IMR-90 (cell line): ENCODE results near the gene DUSP28. TPM values are rescaled to one million over a fixed set of nuclear protein-coding genes. Genes with fewer than 3 reads are reported as not detected.

Experiments used
- ATAC-seq: fragments of 200-7000 bp; cut with Tn5 transposase; 2 replicates; pipeline ENCODE4 v1.9.1; 2020; ENCODE audit warnings: low read depth, mild to moderate bottlenecking, moderate library complexity
- BruUV-seq: library from RNA; stranded (reverse); fragments of 400-500 nt; replicated peaks from 2 replicates; lab custom pipeline; 2021; lab: Mats Ljungman, UMichigan
- CTCF ChIA-PET: fragments of 300-600 bp; formaldehyde crosslinking; extraction: SDS; loops from one replicate; lab custom pipeline; 2021; ENCODE audit warnings: antibody characterized with exemption; lab: Yijun Ruan, JAX
- POLR2A ChIA-PET: fragments of 300-600 bp; sonication (Branson Sonifier 250); formaldehyde crosslinking; loops from one replicate; lab custom pipeline; 2022; ENCODE audit warnings: antibody characterized with exemption; ENCODE audit not compliant: unreplicated experiment; lab: Charles Lee
- DNase-seq: peaks from one replicate; pipeline ENCODE4 v3.0.0; 2013
- H2AFZ ChIP-seq: replicated peaks from 2 replicates; pipeline ENCODE3; 2013; ENCODE audit warnings: low read length, mild to moderate bottlenecking; ENCODE audit not compliant: poor library complexity
- H2AK5ac ChIP-seq: 2 replicates; pipeline ENCODE4 v1.6.1; 2013; ENCODE audit warnings: low read depth, low read length, inconsistent platforms
- H2AK9ac ChIP-seq: replicated peaks from 2 replicates; pipeline ENCODE3; 2013; ENCODE audit warnings: mild to moderate bottlenecking, low read depth, low read length, moderate library complexity; ENCODE audit not compliant: poor library complexity
- H2BK120ac ChIP-seq: 2 replicates; pipeline ENCODE4 v1.6.1; 2013; ENCODE audit warnings: low read depth, low read length, inconsistent platforms
- H2BK15ac ChIP-seq: 3 replicates; pipeline ENCODE4 v1.6.1; 2013; ENCODE audit warnings: low read depth, low read length, inconsistent platforms
- H2BK20ac ChIP-seq: 2 replicates; pipeline ENCODE4 v1.6.1; 2013; ENCODE audit warnings: low read depth, mild to moderate bottlenecking, inconsistent platforms, low read length, moderate library complexity
- H2BK5ac ChIP-seq: 2 replicates; pipeline ENCODE4 v1.6.1; 2013; ENCODE audit warnings: mild to moderate bottlenecking, low read depth, low read length, inconsistent platforms; ENCODE audit not compliant: poor library complexity, severe bottlenecking
- H3K14ac ChIP-seq: replicated peaks from 2 replicates; pipeline ENCODE4 v1.6.1; 2013; ENCODE audit warnings: low read depth, low read length, inconsistent platforms
- H3K18ac ChIP-seq: 2 replicates; pipeline ENCODE4 v1.6.1; 2013; ENCODE audit warnings: low read depth, low read length, control low read depth
- H3K23ac ChIP-seq: 2 replicates; pipeline ENCODE4 v1.6.1; 2013; ENCODE audit warnings: low read depth, low read length, inconsistent platforms
- H3K27ac ChIP-seq: 2 replicates; pipeline ENCODE4 v1.5.1; 2013; ENCODE audit warnings: mild to moderate bottlenecking, control low read depth, low read length; ENCODE audit not compliant: insufficient read depth
- H3K27me3 ChIP-seq: 2 replicates; pipeline ENCODE4 v1.6.1; 2013; ENCODE audit warnings: low read length; ENCODE audit not compliant: control insufficient read depth, insufficient read depth
- H3K36me3 ChIP-seq: 2 replicates; pipeline ENCODE4 v1.6.1; 2013; ENCODE audit warnings: low read length, mixed read lengths; ENCODE audit not compliant: control insufficient read depth, insufficient read depth
- H3K4ac ChIP-seq: 2 replicates; pipeline ENCODE4 v1.6.1; 2013; ENCODE audit warnings: low read depth, low read length, inconsistent platforms
- H3K4me1 ChIP-seq: 2 replicates; pipeline ENCODE4 v1.6.1; 2013; ENCODE audit warnings: low read length, mixed read lengths; ENCODE audit not compliant: control insufficient read depth, insufficient read depth
- H3K4me2 ChIP-seq: 2 replicates; pipeline ENCODE4 v1.6.1; 2013; ENCODE audit warnings: low read depth, mild to moderate bottlenecking, control low read depth, low read length, moderate library complexity
- H3K4me3 ChIP-seq: 2 replicates; pipeline ENCODE4 v1.5.1; 2013; ENCODE audit warnings: low read depth, mild to moderate bottlenecking, control low read depth, low read length, moderate library complexity; ENCODE audit not compliant: insufficient read depth
- H3K56ac ChIP-seq: 2 replicates; pipeline ENCODE4 v1.6.1; 2013; ENCODE audit warnings: low read length, inconsistent platforms; ENCODE audit not compliant: insufficient read depth; ENCODE audit errors: extremely low read depth
- H3K79me1 ChIP-seq, 2 experiments: 2 replicates each; pipeline ENCODE4 v1.6.1; 2013; ENCODE audit warnings: low read length in 2 of 2, inconsistent platforms in 1 of 2, low read depth in 1 of 2
- H3K9ac ChIP-seq: 2 replicates; pipeline ENCODE4 v1.6.1; 2013; ENCODE audit warnings: low read depth, low read length, control low read depth
- H3K9me1 ChIP-seq: 2 replicates; pipeline ENCODE4 v1.6.1; 2013; ENCODE audit warnings: low read length, inconsistent platforms; ENCODE audit not compliant: insufficient read depth
- H3K9me3 ChIP-seq: 2 replicates; pipeline ENCODE4 v1.6.1; 2013; ENCODE audit warnings: low read length; ENCODE audit not compliant: control insufficient read depth, insufficient read depth
- H4K20me1 ChIP-seq: 2 replicates; pipeline ENCODE4 v1.6.1; 2013; ENCODE audit warnings: low read length, inconsistent platforms; ENCODE audit not compliant: insufficient read depth
- H4K5ac ChIP-seq: 2 replicates; pipeline ENCODE4 v1.6.1; 2013; ENCODE audit warnings: mild to moderate bottlenecking, low read depth, low read length, control low read depth
- H4K8ac ChIP-seq, 2 experiments: 2 replicates each; pipeline ENCODE4 v1.6.1; 2013; ENCODE audit warnings: low read depth in 2 of 2, low read length in 2 of 2, control low read depth in 1 of 2, inconsistent platforms in 1 of 2
- H4K91ac ChIP-seq: 2 replicates; pipeline ENCODE4 v1.6.1; 2013; ENCODE audit warnings: low read depth, low read length, inconsistent platforms; ENCODE audit not compliant: insufficient read depth
- RAD21 ChIP-seq: IDR thresholded peaks from 2 replicates; pipeline ENCODE4 v1.6.1; 2012; ENCODE audit warnings: low read length, improper control_type of control experiment
- WGBS, 2 experiments: methylation state at CpG; one replicate each; pipeline versions ENCODE4 v1.1.5 to v1.1.7; 2013; ENCODE audit warnings: missing lambda C conversion rate in 2 of 2; ENCODE audit not compliant: insufficient read length in 1 of 2; ENCODE audit errors: extremely low coverage in 2 of 2; 5-methylcytosine and 5-hydroxymethylcytosine counted together
- dilution Hi-C: fragments of 300-500 bp; cut with HindIII; formaldehyde crosslinking; loops from one replicate; pipeline ENCODE4 v1.14.3; 2018; ENCODE audit warnings: low sequenced_read_pairs; ENCODE audit not compliant: unreplicated experiment
- in situ Hi-C: fragments of 300-500 bp; cut with MboI; formaldehyde crosslinking; loops from 3 replicates; pipeline ENCODE4 v1.14.3; 2019; ENCODE audit warnings: low sequenced_read_pairs, inconsistent platforms, mixed read lengths
- intact Hi-C: fragments of 100-400 bp; cut with micrococcal nuclease; formaldehyde crosslinking; loops from 2 replicates; pipeline ENCODE4 v1.10.0; 2022
- polyA plus RNA-seq, 3 experiments: library from polyadenylated mRNA; depleted of rRNA; stranded (reverse); fragments of >200 nt; gene quantifications; 2 replicates each; pipeline ENCODE4 v1.2.3, GENCODE V29; 2012; ENCODE audit warnings: low replicate concordance in 1 of 3
- total RNA-seq: library from RNA; depleted of rRNA; stranded (reverse); fragments of >200 nt; gene quantifications from 2 replicates; pipeline ENCODE4 v1.2.3, GENCODE V29; 2012

The DUSP28 gene
- total and polyA plus RNA-seq, 2 of the 4 experiments (the other 2 are of a cell fraction) = 1.1 to 3.3 TPM

DNA sequence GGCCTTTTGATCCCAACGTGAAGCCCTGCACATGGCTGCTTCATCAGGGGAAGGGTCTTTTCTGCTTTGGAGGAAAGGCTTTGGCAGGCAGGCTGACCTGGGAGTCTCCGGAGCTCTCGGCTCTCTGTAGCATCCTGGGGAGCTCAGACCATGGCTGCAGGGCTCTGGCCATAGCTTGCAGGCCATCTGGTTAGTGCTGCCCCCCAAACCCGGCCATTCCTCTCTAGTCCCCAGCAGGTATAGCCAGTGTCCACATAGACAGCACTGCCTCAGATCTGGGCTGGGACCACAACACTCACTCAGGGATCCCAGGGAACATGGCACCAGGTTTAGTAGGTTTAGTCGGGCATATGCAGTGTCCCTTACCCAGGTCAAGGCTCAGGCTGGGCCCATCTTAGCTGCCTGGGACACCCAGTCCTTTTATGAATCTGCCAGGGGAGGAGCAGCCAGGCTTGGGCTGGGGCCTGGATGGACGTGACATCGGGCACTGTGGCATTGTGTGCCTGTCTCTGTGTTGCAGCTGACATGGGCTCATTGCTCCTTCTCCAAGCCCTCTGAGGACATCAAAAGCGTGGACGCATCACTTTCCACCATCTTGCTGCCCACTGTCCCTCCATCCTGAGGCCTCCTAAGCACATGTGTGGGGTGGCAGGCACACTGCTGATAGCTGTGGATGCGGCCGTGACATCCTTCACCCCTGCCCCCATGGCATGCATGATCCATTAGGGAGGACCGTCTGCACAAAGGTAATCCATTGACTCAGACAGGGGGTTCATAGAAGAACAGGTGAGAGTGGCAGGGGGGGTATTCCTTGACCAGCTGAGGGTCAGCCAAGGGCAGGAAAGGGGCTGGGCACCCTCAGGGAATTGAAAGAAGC lies 45.9 kb downstream of the DUSP28 start:
- H2AK5ac ChIP-seq = no peak overlapping the region
- no peak overlapping the region for H3K23ac ChIP-seq
- H3K14ac ChIP-seq = no peak overlapping the region
- BruUV-seq = no TSS peak
- H3K79me1 ChIP-seq = no peaks in the 10 kb centered on the region
- intact Hi-C loops (no loop called here), in situ Hi-C loops (no loop called here), dilution Hi-C loops (no loop called here)
- H3K4ac ChIP-seq = no peak overlapping the region
- ATAC-seq = no peak
- no peaks in the 10 kb centered on the region for H3K27me3 ChIP-seq
- H4K20me1 ChIP-seq = no peaks in the 10 kb centered on the region
- H2BK5ac ChIP-seq = no peak overlapping the region
- no peaks in the 10 kb centered on the region; the same call in 1 of the 2 replicates for H3K9me1 ChIP-seq
- no peak overlapping the region for H4K5ac ChIP-seq
- TF ChIP-seq RAD21 = no peak
- no peak overlapping the region for H4K91ac ChIP-seq
- DNase-seq = no peak
- no peaks in the 10 kb centered on the region for H3K4me1 ChIP-seq
- H3K4me2 ChIP-seq = no peak overlapping the region
- H3K18ac ChIP-seq = no peak overlapping the region
- ChIA-PET CTCF (no interaction called here), POLR2A (no interaction called here)
- H2AFZ ChIP-seq = no peak overlapping the region
- H2BK15ac ChIP-seq = no peak overlapping the region
- H3K36me3 ChIP-seq = peaks cover 1% of the 10 kb centered on the region; the same call in 1 of the 2 replicates
- no peak overlapping the region for H3K27ac ChIP-seq
- H4K8ac ChIP-seq = no peak overlapping the region
- WGBS, 2 experiments = 93% methylated on average over 4 of the region's 12 CpGs; no CpG with 5 or more reads in 1 of the 2 experiments
- H3K9me3 ChIP-seq = no peaks in the 10 kb centered on the region
- H2BK20ac ChIP-seq = no peak overlapping the region
- H3K56ac ChIP-seq = no peak overlapping the region
- no peak overlapping the region for H2AK9ac ChIP-seq
- H3K9ac ChIP-seq = no peak overlapping the region
- H2BK120ac ChIP-seq = no peak overlapping the region
- H3K4me3 ChIP-seq = no peak overlapping the region
